Endothelial cell of umbilical vein (primary cell): ENCODE measurements around the gene SLC9B1. TPM values are rescaled to one million over a fixed set of nuclear protein-coding genes. Genes with fewer than 3 reads are reported as not detected.
"Not testable (repeated sequence)": the region's sequence is repeated elsewhere in the genome, so short reads cannot be mapped to it uniquely, and the experiment has no call there.

Source experiments
- BruUV-seq: library from RNA; stranded (reverse); fragments of 400-500 nt; replicated peaks from 2 replicates; lab custom pipeline; 2021; lab: Mats Ljungman, UMichigan
- CTCF ChIA-PET: fragments of 300-600, 350-600 bp; sonication (Branson Sonifier 250); formaldehyde crosslinking; loops from one replicate; lab custom pipeline; 2021; ENCODE audit warnings: antibody characterized with exemption, inconsistent platforms; lab: Charles Lee
- POLR2A ChIA-PET: fragments of 300-600, 350-600 bp; sonication (Branson Sonifier 250); formaldehyde crosslinking; loops from one replicate; lab custom pipeline; 2021; ENCODE audit warnings: antibody characterized with exemption, inconsistent platforms; lab: Charles Lee
- DNase-seq: peaks from one replicate; pipeline ENCODE4 v3.0.0-alpha.2; 2011; ENCODE audit warnings: low read depth, low spot score
- FAIRE-seq: peaks from 2 replicates; lab custom pipeline; 2011; peaks lifted over from hg19 to GRCh38; lab: Jason Lieb, UNC
- H2AFZ ChIP-seq: 2 replicates; pipeline ENCODE4 v1.6.0; 2012; ENCODE audit warnings: low read depth, low read length, control low read depth, inconsistent platforms
- H3K27ac ChIP-seq: 2 replicates; pipeline ENCODE4 v1.5.1; 2011; ENCODE audit warnings: low read depth, mild to moderate bottlenecking, control low read depth, low read length, moderate library complexity; ENCODE audit not compliant: insufficient read depth
- H3K27me3 ChIP-seq, 2 experiments: 2 replicates each; pipeline versions ENCODE4 v1.6.0 to v1.6.1; 2011; ENCODE audit warnings: low read length in 2 of 2, mixed read lengths in 1 of 2; ENCODE audit not compliant: control insufficient read depth in 2 of 2, insufficient read depth in 2 of 2
- H3K36me3 ChIP-seq, 2 experiments: 2 replicates in 1 of 2; 3 replicates in 1 of 2; pipeline ENCODE4 v1.5.1; 2011; ENCODE audit warnings: low read length in 2 of 2, mild to moderate bottlenecking in 1 of 2, moderate library complexity in 1 of 2; ENCODE audit not compliant: control insufficient read depth in 2 of 2, insufficient read depth in 2 of 2; ENCODE audit errors: extremely low read depth in 1 of 2
- H3K4me1 ChIP-seq: 3 replicates; pipeline ENCODE4 v1.5.1; 2011; ENCODE audit warnings: mild to moderate bottlenecking, low read length; ENCODE audit not compliant: control insufficient read depth, insufficient read depth; ENCODE audit errors: extremely low read depth
- H3K4me2 ChIP-seq: 2 replicates; pipeline ENCODE4 v1.6.1; 2011; ENCODE audit warnings: low read length, control low read depth, mixed read lengths; ENCODE audit not compliant: insufficient read depth
- H3K4me3 ChIP-seq, 3 experiments: fragments of 200-600 bp in 1 of 3; sonication (generic), shearing (Covaris generic) in 1 of 3; replicated peaks in 1 of 3; 2 replicates each; pipeline ENCODE4 v1.5.1; 2011 to 2016; ENCODE audit warnings: control low read depth in 3 of 3, low read length in 3 of 3, mild to moderate bottlenecking in 2 of 3, inconsistent platforms in 1 of 3, low read depth in 1 of 3, moderate library complexity in 1 of 3; ENCODE audit not compliant: insufficient read depth in 1 of 3
- H3K79me2 ChIP-seq: 2 replicates; pipeline ENCODE4 v1.6.0; 2012; ENCODE audit warnings: low read length, inconsistent platforms; ENCODE audit not compliant: control insufficient read depth, insufficient read depth
- H3K9ac ChIP-seq: replicated peaks from 2 replicates; pipeline ENCODE3; 2011; ENCODE audit warnings: low read length, control low read depth; ENCODE audit not compliant: insufficient read depth; ENCODE audit errors: extremely low read depth
- H3K9me1 ChIP-seq: replicated peaks from 3 replicates; pipeline ENCODE4 v1.6.0; 2011; ENCODE audit warnings: mild to moderate bottlenecking, low read length; ENCODE audit not compliant: control insufficient read depth, insufficient read depth; ENCODE audit errors: extremely low read depth
- H3K9me3 ChIP-seq: replicated peaks from 2 replicates; pipeline ENCODE4 v1.5.1; 2012; ENCODE audit warnings: low read length, inconsistent platforms; ENCODE audit not compliant: control insufficient read depth, insufficient read depth
- H4K20me1 ChIP-seq: replicated peaks from 2 replicates; pipeline ENCODE3; 2011; ENCODE audit warnings: mild to moderate bottlenecking, low read length; ENCODE audit not compliant: control insufficient read depth, insufficient read depth; ENCODE audit errors: extremely low read depth
- EZH2 ChIP-seq: IDR thresholded peaks from 2 replicates; pipeline ENCODE4 v1.6.1; 2012; ENCODE audit warnings: borderline replicate concordance, low read depth, mild to moderate bottlenecking, moderate library complexity, low read length, inconsistent platforms; ENCODE audit not compliant: severe bottlenecking
- FOS ChIP-seq: IDR thresholded peaks from 2 replicates; pipeline ENCODE4 v1.6.1; 2011; ENCODE audit warnings: mild to moderate bottlenecking, low read length, moderate library complexity, borderline replicate concordance; ENCODE audit not compliant: insufficient read depth
- GATA2 ChIP-seq: IDR thresholded peaks from 2 replicates; pipeline ENCODE4 v1.7.0; 2011; ENCODE audit warnings: low read depth, mild to moderate bottlenecking, moderate library complexity, mixed read lengths, low read length; ENCODE audit not compliant: insufficient read length, insufficient read depth
- JUN ChIP-seq: IDR thresholded peaks from 2 replicates; pipeline ENCODE4 v1.6.1; 2011; ENCODE audit warnings: borderline replicate concordance, low read depth; ENCODE audit not compliant: insufficient read length, insufficient read depth
- MAX ChIP-seq: IDR thresholded peaks from 2 replicates; pipeline ENCODE4 v1.6.1; 2011; ENCODE audit not compliant: insufficient read depth, insufficient read length
- MYC ChIP-seq: IDR thresholded peaks from one replicate; pipeline ENCODE4 v1.6.1; 2011; ENCODE audit warnings: mild to moderate bottlenecking, low read depth, low read length
- POLR2A ChIP-seq: IDR thresholded peaks from 2 replicates; pipeline ENCODE4 v1.6.1; 2012; ENCODE audit warnings: low read depth, mild to moderate bottlenecking, control low read depth, low read length
- POLR2AphosphoS5 ChIP-seq: IDR thresholded peaks from 2 replicates; pipeline ENCODE4 v1.6.1; 2012; ENCODE audit warnings: low read depth, mild to moderate bottlenecking, control low read depth, low read length, moderate library complexity; ENCODE audit not compliant: insufficient read depth
- dilution Hi-C: fragments of 300-500 bp; cut with MboI; formaldehyde crosslinking; loops from one replicate; pipeline ENCODE4 v1.15.0; 2019; ENCODE audit warnings: low sequenced_read_pairs; ENCODE audit not compliant: extremely low pct_ligation_motif_present
- intact Hi-C: fragments of 100-400 bp; cut with micrococcal nuclease; formaldehyde crosslinking; loops from one replicate; pipeline ENCODE4 v1.10.0; 2022
- polyA plus RNA-seq, 4 experiments: library from polyadenylated mRNA; depleted of rRNA in 3 of 4; stranded (reverse) in 3 of 4; unstranded in 1 of 4; fragments of >200 nt; gene quantifications; 2 replicates each; pipeline versions ENCODE4 v1.2.1 to v1.2.3, GENCODE V29; 2011 to 2012; ENCODE audit warnings: missing spikeins in 1 of 4
- total RNA-seq: library from RNA; stranded (reverse); gene quantifications from 2 replicates; pipeline ENCODE4 v1.2.3, GENCODE V29; 2021
- TF ChIP-seq, protein P1 (sequence below), 2 donors: IDR thresholded peaks; 1 replicate in 1 of 2; 2 replicates in 1 of 2; pipeline ENCODE4 v1.5.1; 2011; ENCODE audit warnings: low read length in 2 of 2, mild to moderate bottlenecking in 2 of 2, moderate library complexity in 2 of 2, control low read depth in 1 of 2, inconsistent platforms in 1 of 2, low read depth in 1 of 2; ENCODE audit not compliant: insufficient read depth in 1 of 2; ENCODE audit errors: extremely low read depth in 1 of 2

Gene SLC9B1
- total and polyA plus RNA-seq, 2 donors (not counting 3 experiments of a cell fraction or from before 2014, with no cell fraction given): 0.19 to 0.49 TPM

DNA sequence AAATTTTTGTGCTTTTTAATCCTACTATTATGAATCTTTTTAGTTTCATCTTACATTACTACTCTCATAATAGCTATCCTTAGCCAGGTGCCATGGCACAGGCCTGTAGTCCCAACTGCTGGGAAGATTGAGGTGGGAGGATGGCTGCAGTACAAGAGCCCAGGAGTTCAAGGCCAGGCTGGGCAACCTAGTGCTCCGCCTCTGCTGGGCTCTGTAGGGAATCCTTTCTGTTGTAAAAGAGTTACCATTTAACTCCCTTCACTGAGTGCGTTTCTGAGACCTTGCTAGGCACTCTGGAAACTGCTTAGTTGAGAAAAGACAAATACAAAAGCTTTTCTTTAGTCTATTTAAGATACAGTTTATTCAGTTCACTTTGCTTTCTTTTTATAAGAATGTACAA, 130.9 kb downstream of the SLC9B1 start:
- H3K9me3 ChIP-seq, H3K27me3 ChIP-seq, H3K79me2 ChIP-seq, CTCF ChIA-PET, FAIRE-seq, dilution Hi-C loops, H2AFZ ChIP-seq, H3K9ac ChIP-seq, POLR2A ChIA-PET, H4K20me1 ChIP-seq, H3K9me1 ChIP-seq, intact Hi-C loops, BruUV-seq, H3K4me1 ChIP-seq, DNase-seq, H3K4me3 ChIP-seq, H3K27ac ChIP-seq, H3K36me3 ChIP-seq, H3K4me2 ChIP-seq: not testable (repeated sequence)

- intact Hi-C loops (no loop called here), dilution Hi-C loops (no loop called here)
- DNase-seq: no peak
- BruUV-seq: no TSS peak
- H3K9me3 ChIP-seq: no peaks in the 10 kb centered on the region
- no peak overlapping the region for H3K4me2 ChIP-seq
- no peak for FAIRE-seq
- ChIA-PET CTCF (no interaction called here), POLR2A (no interaction called here)
- TF ChIP-seq FOS (no peak), MYC (no peak), POLR2AphosphoS5 (no peak), POLR2A (no peak), GATA2 (no peak), EZH2 (no peak), JUN (no peak), MAX (no peak)
- TF ChIP-seq, protein P1, sequence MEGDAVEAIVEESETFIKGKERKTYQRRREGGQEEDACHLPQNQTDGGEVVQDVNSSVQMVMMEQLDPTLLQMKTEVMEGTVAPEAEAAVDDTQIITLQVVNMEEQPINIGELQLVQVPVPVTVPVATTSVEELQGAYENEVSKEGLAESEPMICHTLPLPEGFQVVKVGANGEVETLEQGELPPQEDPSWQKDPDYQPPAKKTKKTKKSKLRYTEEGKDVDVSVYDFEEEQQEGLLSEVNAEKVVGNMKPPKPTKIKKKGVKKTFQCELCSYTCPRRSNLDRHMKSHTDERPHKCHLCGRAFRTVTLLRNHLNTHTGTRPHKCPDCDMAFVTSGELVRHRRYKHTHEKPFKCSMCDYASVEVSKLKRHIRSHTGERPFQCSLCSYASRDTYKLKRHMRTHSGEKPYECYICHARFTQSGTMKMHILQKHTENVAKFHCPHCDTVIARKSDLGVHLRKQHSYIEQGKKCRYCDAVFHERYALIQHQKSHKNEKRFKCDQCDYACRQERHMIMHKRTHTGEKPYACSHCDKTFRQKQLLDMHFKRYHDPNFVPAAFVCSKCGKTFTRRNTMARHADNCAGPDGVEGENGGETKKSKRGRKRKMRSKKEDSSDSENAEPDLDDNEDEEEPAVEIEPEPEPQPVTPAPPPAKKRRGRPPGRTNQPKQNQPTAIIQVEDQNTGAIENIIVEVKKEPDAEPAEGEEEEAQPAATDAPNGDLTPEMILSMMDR (IDR thresholded peaks at IDR 0.05; ENCODE audit: extremely low read depth in 1 of 2, insufficient read depth in 1 of 2, low read depth in 1 of 2, low read length in 2 of 2): no peak
- H3K9ac ChIP-seq: no peak overlapping the region
- no peaks in the 10 kb centered on the region for H3K9me1 ChIP-seq
- H4K20me1 ChIP-seq: no peaks in the 10 kb centered on the region
- H3K4me1 ChIP-seq: no peaks in the 10 kb centered on the region
- H3K79me2 ChIP-seq: no peaks in the 10 kb centered on the region
- H2AFZ ChIP-seq: no peak overlapping the region
- H3K36me3 ChIP-seq: no peaks in the 10 kb centered on the region
- no peak overlapping the region for H3K27ac ChIP-seq
- no peaks in the 10 kb centered on the region for H3K27me3 ChIP-seq
- H3K4me3 ChIP-seq: no peak overlapping the region
Observed at GRCh38 chr4:102883278-102883677, 136.2 kb downstream of the SLC9B1 start.
